ENCODE data around the gene CNTNAP4. TPM values are rescaled to one million over a fixed set of nuclear protein-coding genes. Genes with fewer than 3 reads are reported as not detected.

CNTNAP4 gene
- total RNA-seq, 1 experiment from 2014 or later, result not detected

DNA sequence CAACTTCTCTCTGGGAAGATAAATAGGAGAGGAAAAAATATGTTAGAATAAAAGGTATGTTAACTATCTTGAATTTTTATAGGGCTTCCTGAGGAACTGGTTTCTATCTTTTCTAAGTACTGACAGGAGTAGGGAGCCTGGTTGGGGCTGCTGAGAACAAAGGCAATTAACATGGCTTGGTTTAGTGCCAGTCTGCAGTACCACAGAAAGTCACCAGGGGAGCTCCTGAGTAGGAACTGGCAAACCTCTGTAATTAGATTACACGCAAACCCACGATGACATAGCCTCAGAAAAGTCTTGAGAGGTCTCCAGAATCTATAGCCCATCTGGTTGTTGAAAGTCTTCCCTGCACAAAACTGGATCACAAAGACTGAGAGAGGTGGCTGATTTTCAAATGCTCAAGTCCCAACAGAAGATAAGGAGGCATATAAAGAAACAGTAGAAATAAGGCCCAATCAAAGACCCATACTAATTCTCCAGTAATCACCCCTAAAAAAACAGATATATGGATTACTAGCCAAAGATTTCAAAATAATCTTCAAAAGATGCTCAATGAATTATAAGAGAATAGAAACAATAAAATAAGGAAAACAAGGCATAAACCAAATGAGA lies 11.7 kb upstream of the CNTNAP4 start:
- Mint-ChIP-seq H3K27ac (no peak overlapping the region), H3K4me1 (no peaks in the 10 kb centered on the region), H3K36me3 (peaks cover 21% of the 10 kb centered on the region), H3K9me3 (peaks cover 68% of the 10 kb centered on the region), H3K27me3 (ENCODE audit: low read depth) (peaks cover 4% of the 10 kb centered on the region), H3K4me3 (no peak overlapping the region)
- ChIA-PET CTCF (interaction anchor here (0.6 to 1.0 kb wide), 3 partner anchors 12 to 669 kb away, joined by 3 to 8 read pairs (median 3); partner anchors contain the start of genes ADAT1 and CNTNAP4), POLR2A (no interaction called here)
- TF ChIP-seq, protein P1, sequence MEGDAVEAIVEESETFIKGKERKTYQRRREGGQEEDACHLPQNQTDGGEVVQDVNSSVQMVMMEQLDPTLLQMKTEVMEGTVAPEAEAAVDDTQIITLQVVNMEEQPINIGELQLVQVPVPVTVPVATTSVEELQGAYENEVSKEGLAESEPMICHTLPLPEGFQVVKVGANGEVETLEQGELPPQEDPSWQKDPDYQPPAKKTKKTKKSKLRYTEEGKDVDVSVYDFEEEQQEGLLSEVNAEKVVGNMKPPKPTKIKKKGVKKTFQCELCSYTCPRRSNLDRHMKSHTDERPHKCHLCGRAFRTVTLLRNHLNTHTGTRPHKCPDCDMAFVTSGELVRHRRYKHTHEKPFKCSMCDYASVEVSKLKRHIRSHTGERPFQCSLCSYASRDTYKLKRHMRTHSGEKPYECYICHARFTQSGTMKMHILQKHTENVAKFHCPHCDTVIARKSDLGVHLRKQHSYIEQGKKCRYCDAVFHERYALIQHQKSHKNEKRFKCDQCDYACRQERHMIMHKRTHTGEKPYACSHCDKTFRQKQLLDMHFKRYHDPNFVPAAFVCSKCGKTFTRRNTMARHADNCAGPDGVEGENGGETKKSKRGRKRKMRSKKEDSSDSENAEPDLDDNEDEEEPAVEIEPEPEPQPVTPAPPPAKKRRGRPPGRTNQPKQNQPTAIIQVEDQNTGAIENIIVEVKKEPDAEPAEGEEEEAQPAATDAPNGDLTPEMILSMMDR (IDR thresholded peaks at IDR 0.05), result peak; percentile 41
- no peak for TF ChIP-seq NFATC4 (CRISPR knock-in tag; IDR thresholded peaks at IDR 0.05)
- peak; percentile 98 for ATAC-seq
- peak; percentile 74 for DNase-seq (ENCODE audit: low spot score)

DNA sequence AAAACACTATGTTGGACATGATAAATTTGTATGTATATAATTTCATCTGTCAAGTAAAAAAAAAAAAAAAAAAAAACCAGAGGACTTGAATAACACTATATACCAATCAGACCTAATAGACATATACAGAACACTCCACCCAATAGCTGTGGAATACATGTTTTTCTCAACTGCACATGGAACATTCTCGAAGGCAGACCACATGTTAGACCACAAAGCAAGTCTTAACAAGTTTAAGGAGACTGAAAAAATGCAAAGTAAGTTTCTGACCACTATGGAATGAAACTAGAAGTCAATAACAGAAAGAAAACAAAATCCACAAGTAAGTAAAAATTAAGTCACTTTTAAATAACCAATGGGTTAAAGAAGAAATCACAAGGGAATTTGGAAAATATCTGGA lies 8.4 kb upstream of the CNTNAP4 start:
- DNase-seq (ENCODE audit: low spot score) (no peak), ATAC-seq (no peak)
- peaks cover 4% of the 10 kb centered on the region for H3K27me3 Mint-ChIP-seq (ENCODE audit: low read depth)
- no peak overlapping the region for H3K4me3 Mint-ChIP-seq
- peaks cover 31% of the 10 kb centered on the region for H3K36me3 Mint-ChIP-seq
- CTCF ChIA-PET, result no interaction called here
- no peaks in the 10 kb centered on the region for H3K4me1 Mint-ChIP-seq
- POLR2A ChIA-PET, result interaction anchor here (0.5 kb wide), 1 partner anchor 23 kb away, joined by 3 read pairs; no protein-coding TSS in a partner anchor
- H3K27ac Mint-ChIP-seq, result no peak overlapping the region
- no peak for TF ChIP-seq TCF7 (CRISPR knock-in tag; IDR thresholded peaks at IDR 0.05; ENCODE audit: low read depth)
- TF ChIP-seq GRHL2 (CRISPR knock-in tag; IDR thresholded peaks at IDR 0.05; ENCODE audit: insufficient replicate concordance, severe bottlenecking), result no peak
- no peak for TF ChIP-seq SMAD3 (CRISPR knock-in tag; IDR thresholded peaks at IDR 0.05; ENCODE audit: borderline replicate concordance)
- no peak for TF ChIP-seq JAZF1 (CRISPR knock-in tag; IDR thresholded peaks at IDR 0.05)
- TF ChIP-seq, protein P2, sequence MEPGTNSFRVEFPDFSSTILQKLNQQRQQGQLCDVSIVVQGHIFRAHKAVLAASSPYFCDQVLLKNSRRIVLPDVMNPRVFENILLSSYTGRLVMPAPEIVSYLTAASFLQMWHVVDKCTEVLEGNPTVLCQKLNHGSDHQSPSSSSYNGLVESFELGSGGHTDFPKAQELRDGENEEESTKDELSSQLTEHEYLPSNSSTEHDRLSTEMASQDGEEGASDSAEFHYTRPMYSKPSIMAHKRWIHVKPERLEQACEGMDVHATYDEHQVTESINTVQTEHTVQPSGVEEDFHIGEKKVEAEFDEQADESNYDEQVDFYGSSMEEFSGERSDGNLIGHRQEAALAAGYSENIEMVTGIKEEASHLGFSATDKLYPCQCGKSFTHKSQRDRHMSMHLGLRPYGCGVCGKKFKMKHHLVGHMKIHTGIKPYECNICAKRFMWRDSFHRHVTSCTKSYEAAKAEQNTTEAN (CRISPR knock-in tag; IDR thresholded peaks at IDR 0.05), result no peak
- no peak for TF ChIP-seq ZNF232 (CRISPR knock-in tag; IDR thresholded peaks at IDR 0.05)
- no peak for TF ChIP-seq TEAD1 (CRISPR knock-in tag; IDR thresholded peaks at IDR 0.05)
- TF ChIP-seq KAT7 (CRISPR knock-in tag; IDR thresholded peaks at IDR 0.05; ENCODE audit: borderline replicate concordance), result no peak
- TF ChIP-seq ZNF532 (CRISPR knock-in tag; IDR thresholded peaks at IDR 0.05; ENCODE audit: borderline replicate concordance), result no peak
- peaks cover 73% of the 10 kb centered on the region for H3K9me3 Mint-ChIP-seq

DNA sequence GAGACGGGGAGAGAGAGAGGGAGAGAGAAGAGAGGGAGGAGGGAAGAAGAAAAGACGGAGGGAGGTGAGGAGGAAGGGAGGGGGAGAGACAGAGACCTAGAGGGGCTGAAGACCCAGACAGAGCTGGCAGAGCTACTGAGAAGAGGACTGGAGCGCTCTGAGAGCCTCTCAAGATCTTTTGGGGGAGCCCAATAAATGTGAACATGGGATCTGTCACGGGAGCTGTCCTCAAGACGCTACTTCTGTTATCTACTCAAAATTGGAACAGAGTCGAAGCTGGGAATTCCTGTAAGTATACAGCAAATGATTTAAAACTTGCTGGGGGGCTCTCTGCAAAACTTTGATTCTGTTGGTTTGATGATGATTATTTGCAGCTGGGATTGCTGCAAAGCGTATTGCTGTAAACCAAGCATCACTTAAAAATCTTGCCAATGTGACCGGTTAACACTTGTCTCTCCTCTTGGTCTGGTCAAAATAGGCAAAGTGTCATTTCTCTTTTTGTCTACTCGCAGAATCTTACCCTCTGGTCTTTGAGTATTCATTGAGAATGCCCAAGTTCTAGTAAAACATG lies 344 bp downstream of the CNTNAP4 start:
- Mint-ChIP-seq H3K36me3 (peaks cover 4% of the 10 kb centered on the region), H3K4me3 (no peak overlapping the region), H3K27ac (no peak overlapping the region), H3K9me3 (peaks cover 37% of the 10 kb centered on the region), H3K4me1 (no peaks in the 10 kb centered on the region), H3K27me3 (ENCODE audit: low read depth) (peaks cover 21% of the 10 kb centered on the region)
- CTCF ChIA-PET, result interaction anchor here (2.7 kb wide), 1 partner anchor 12 kb away, joined by 8 read pairs; no protein-coding TSS in a partner anchor
- POLR2A ChIA-PET, result no interaction called here
- TF ChIP-seq, protein P3, sequence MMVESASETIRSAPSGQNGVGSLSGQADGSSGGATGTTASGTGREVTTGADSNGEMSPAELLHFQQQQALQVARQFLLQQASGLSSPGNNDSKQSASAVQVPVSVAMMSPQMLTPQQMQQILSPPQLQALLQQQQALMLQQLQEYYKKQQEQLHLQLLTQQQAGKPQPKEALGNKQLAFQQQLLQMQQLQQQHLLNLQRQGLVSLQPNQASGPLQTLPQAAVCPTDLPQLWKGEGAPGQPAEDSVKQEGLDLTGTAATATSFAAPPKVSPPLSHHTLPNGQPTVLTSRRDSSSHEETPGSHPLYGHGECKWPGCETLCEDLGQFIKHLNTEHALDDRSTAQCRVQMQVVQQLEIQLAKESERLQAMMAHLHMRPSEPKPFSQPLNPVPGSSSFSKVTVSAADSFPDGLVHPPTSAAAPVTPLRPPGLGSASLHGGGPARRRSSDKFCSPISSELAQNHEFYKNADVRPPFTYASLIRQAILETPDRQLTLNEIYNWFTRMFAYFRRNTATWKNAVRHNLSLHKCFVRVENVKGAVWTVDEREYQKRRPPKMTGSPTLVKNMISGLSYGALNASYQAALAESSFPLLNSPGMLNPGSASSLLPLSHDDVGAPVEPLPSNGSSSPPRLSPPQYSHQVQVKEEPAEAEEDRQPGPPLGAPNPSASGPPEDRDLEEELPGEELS (CRISPR knock-in tag; IDR thresholded peaks at IDR 0.05), result no peak
- TF ChIP-seq SOX15 (CRISPR knock-in tag; IDR thresholded peaks at IDR 0.05), result no peak
- TF ChIP-seq TCF7 (CRISPR knock-in tag; IDR thresholded peaks at IDR 0.05; ENCODE audit: low read depth), result no peak
- no peak for TF ChIP-seq MYBL2 (CRISPR knock-in tag; IDR thresholded peaks at IDR 0.05)
- no peak for TF ChIP-seq RELA (CRISPR knock-in tag; IDR thresholded peaks at IDR 0.05; ENCODE audit: borderline replicate concordance)
- no peak for TF ChIP-seq ZNF416 (CRISPR knock-in tag; IDR thresholded peaks at IDR 0.05)
- no peak for TF ChIP-seq ZNF396 (CRISPR knock-in tag; IDR thresholded peaks at IDR 0.05; ENCODE audit: borderline replicate concordance)
- TF ChIP-seq, protein P4, sequence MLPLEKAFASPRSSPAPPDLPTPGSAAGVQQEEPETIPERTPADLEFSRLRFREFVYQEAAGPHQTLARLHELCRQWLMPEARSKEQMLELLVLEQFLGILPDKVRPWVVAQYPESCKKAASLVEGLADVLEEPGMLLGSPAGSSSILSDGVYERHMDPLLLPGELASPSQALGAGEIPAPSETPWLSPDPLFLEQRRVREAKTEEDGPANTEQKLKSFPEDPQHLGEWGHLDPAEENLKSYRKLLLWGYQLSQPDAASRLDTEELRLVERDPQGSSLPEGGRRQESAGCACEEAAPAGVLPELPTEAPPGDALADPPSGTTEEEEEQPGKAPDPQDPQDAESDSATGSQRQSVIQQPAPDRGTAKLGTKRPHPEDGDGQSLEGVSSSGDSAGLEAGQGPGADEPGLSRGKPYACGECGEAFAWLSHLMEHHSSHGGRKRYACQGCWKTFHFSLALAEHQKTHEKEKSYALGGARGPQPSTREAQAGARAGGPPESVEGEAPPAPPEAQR (CRISPR knock-in tag; IDR thresholded peaks at IDR 0.05), result no peak
- TF ChIP-seq ZBTB21 (CRISPR knock-in tag; IDR thresholded peaks at IDR 0.05; ENCODE audit: borderline replicate concordance), result no peak
- no peak for TF ChIP-seq ZNF121 (CRISPR knock-in tag; IDR thresholded peaks at IDR 0.05)
- TF ChIP-seq ATF1 (CRISPR knock-in tag; IDR thresholded peaks at IDR 0.05), result no peak
- DNase-seq (ENCODE audit: low spot score) (no peak), ATAC-seq (no peak)

Data from WTC11 (cell line).